ENCODE measurements around the gene DYNC1H1. TPM values are rescaled to one million over a fixed set of nuclear protein-coding genes. Genes with fewer than 3 reads are reported as not detected.

DYNC1H1 gene
- total RNA-seq, 2 donors from 2014 or later, result 319 to 383 TPM

GRCh38 chr14:101954501-101954900 is 9.9 kb upstream of the DYNC1H1 start:
- no peak for ATAC-seq (replicated peaks)
- H3K36me3 Mint-ChIP-seq (ENCODE audit: low read depth), result no peaks in the 10 kb centered on the region
- H3K4me1 Mint-ChIP-seq, result no peaks in the 10 kb centered on the region
- no peaks in the 10 kb centered on the region for H3K9me3 Mint-ChIP-seq
- no peaks in the 10 kb centered on the region for H3K27me3 Mint-ChIP-seq
- no peak overlapping the region for H3K27ac Mint-ChIP-seq
- H3K4me3 Mint-ChIP-seq, result no peak overlapping the region

GRCh38 chr14:101955695-101956161 is 8.6 kb upstream of the DYNC1H1 start:
- Mint-ChIP-seq H3K4me3 (no peak overlapping the region), H3K36me3 (ENCODE audit: low read depth) (no peaks in the 10 kb centered on the region), H3K9me3 (no peaks in the 10 kb centered on the region), H3K27ac (no peak overlapping the region), H3K27me3 (no peaks in the 10 kb centered on the region), H3K4me1 (peaks cover 7% of the 10 kb centered on the region)
- ATAC-seq (replicated peaks), result no peak

GRCh38 chr14:101956179-101956885 is 8.0 kb upstream of the DYNC1H1 start:
- H3K27ac Mint-ChIP-seq, result no peak overlapping the region

GRCh38 chr14:101957406-101958234 is 6.8 kb upstream of the DYNC1H1 start:
- H3K27ac Mint-ChIP-seq, result no peak overlapping the region
- no peaks in the 10 kb centered on the region for H3K36me3 Mint-ChIP-seq (ENCODE audit: low read depth)
- H3K4me1 Mint-ChIP-seq, result peaks cover 13% of the 10 kb centered on the region
- no peaks in the 10 kb centered on the region for H3K9me3 Mint-ChIP-seq
- no peak for ATAC-seq (replicated peaks)
- no peak overlapping the region for H3K4me3 Mint-ChIP-seq
- no peaks in the 10 kb centered on the region for H3K27me3 Mint-ChIP-seq

More at GRCh38 chr14:101956179-101956885, 8.0 kb upstream of the DYNC1H1 start:
- no peaks in the 10 kb centered on the region for H3K9me3 Mint-ChIP-seq
- no peak overlapping the region for H3K4me3 Mint-ChIP-seq
- H3K4me1 Mint-ChIP-seq, result peaks cover 12% of the 10 kb centered on the region
- no peaks in the 10 kb centered on the region for H3K36me3 Mint-ChIP-seq (ENCODE audit: low read depth)
- H3K27me3 Mint-ChIP-seq, result no peaks in the 10 kb centered on the region
- ATAC-seq (replicated peaks), result no peak

GRCh38 chr14:101958418-101959180 is 5.8 kb upstream of the DYNC1H1 start:
- Mint-ChIP-seq H3K36me3 (ENCODE audit: low read depth) (no peaks in the 10 kb centered on the region), H3K27ac (no peak overlapping the region), H3K4me1 (peaks cover 13% of the 10 kb centered on the region), H3K4me3 (no peak overlapping the region), H3K27me3 (no peaks in the 10 kb centered on the region), H3K9me3 (no peaks in the 10 kb centered on the region)
- no peak for ATAC-seq (replicated peaks)

GRCh38 chr14:101959277-101959676 is 5.1 kb upstream of the DYNC1H1 start:
- no peak for ATAC-seq (replicated peaks)
- Mint-ChIP-seq H3K36me3 (ENCODE audit: low read depth) (no peaks in the 10 kb centered on the region), H3K27ac (no peak overlapping the region), H3K4me1 (peaks cover 18% of the 10 kb centered on the region), H3K9me3 (no peaks in the 10 kb centered on the region), H3K27me3 (no peaks in the 10 kb centered on the region), H3K4me3 (no peak overlapping the region)

GRCh38 chr14:101960225-101960624 is 4.1 kb upstream of the DYNC1H1 start:
- ATAC-seq (replicated peaks), result no peak
- Mint-ChIP-seq H3K4me1 (peaks cover 18% of the 10 kb centered on the region), H3K27me3 (no peaks in the 10 kb centered on the region), H3K4me3 (no peak overlapping the region), H3K36me3 (ENCODE audit: low read depth) (no peaks in the 10 kb centered on the region), H3K27ac (no peak overlapping the region), H3K9me3 (no peaks in the 10 kb centered on the region)

- peak overlapping the region; percentile 45 for H3K4me3 Mint-ChIP-seq
- H3K27ac Mint-ChIP-seq, result no peak overlapping the region
- ATAC-seq (replicated peaks), result peak; percentile 13
These were observed 3.2 kb upstream of the DYNC1H1 start for GRCh38 chr14:101961011-101961721.

GRCh38 chr14:101961746-101962502 is 2.4 kb upstream of the DYNC1H1 start:
- Mint-ChIP-seq H3K36me3 (ENCODE audit: low read depth) (peaks cover 11% of the 10 kb centered on the region), H3K27ac (no peak overlapping the region), H3K4me3 (no peak overlapping the region), H3K9me3 (no peaks in the 10 kb centered on the region), H3K4me1 (peaks cover 22% of the 10 kb centered on the region), H3K27me3 (no peaks in the 10 kb centered on the region)
- no peak for ATAC-seq (replicated peaks)

More at GRCh38 chr14:101961011-101961721, 3.2 kb upstream of the DYNC1H1 start:
- peaks cover 18% of the 10 kb centered on the region for H3K4me1 Mint-ChIP-seq
- no peaks in the 10 kb centered on the region for H3K27me3 Mint-ChIP-seq
- H3K9me3 Mint-ChIP-seq, result no peaks in the 10 kb centered on the region
- H3K36me3 Mint-ChIP-seq (ENCODE audit: low read depth), result peaks cover 6% of the 10 kb centered on the region

- H3K9me3 Mint-ChIP-seq, result no peaks in the 10 kb centered on the region
- peaks cover 24% of the 10 kb centered on the region for H3K4me1 Mint-ChIP-seq
- H3K36me3 Mint-ChIP-seq (ENCODE audit: low read depth), result peaks cover 12% of the 10 kb centered on the region
- no peak for ATAC-seq (replicated peaks)
- H3K27me3 Mint-ChIP-seq, result no peaks in the 10 kb centered on the region
- no peak overlapping the region for H3K4me3 Mint-ChIP-seq
- no peak overlapping the region for H3K27ac Mint-ChIP-seq
These were observed 1.9 kb upstream of the DYNC1H1 start for GRCh38 chr14:101962503-101962874.

- Mint-ChIP-seq H3K36me3 (ENCODE audit: low read depth) (peaks cover 17% of the 10 kb centered on the region), H3K4me1 (peaks cover 27% of the 10 kb centered on the region), H3K27ac (no peak overlapping the region), H3K4me3 (no peak overlapping the region), H3K27me3 (no peaks in the 10 kb centered on the region), H3K9me3 (no peaks in the 10 kb centered on the region)
- no peak for ATAC-seq (replicated peaks)
These were observed 1.3 kb upstream of the DYNC1H1 start for GRCh38 chr14:101963052-101963451.

GRCh38 chr14:101963656-101964296 is 597 bp upstream of the DYNC1H1 start:
- Mint-ChIP-seq H3K9me3 (no peaks in the 10 kb centered on the region), H3K4me1 (peaks cover 29% of the 10 kb centered on the region), H3K4me3 (peak overlapping the region; percentile 86), H3K27ac (peak overlapping the region; percentile 82), H3K27me3 (no peaks in the 10 kb centered on the region), H3K36me3 (ENCODE audit: low read depth) (peaks cover 25% of the 10 kb centered on the region)
- no peak for ATAC-seq (replicated peaks)

GRCh38 chr14:101965181-101965544 is 790 bp downstream of the DYNC1H1 start:
- H3K4me1 Mint-ChIP-seq, result peaks cover 30% of the 10 kb centered on the region
- H3K4me3 Mint-ChIP-seq, result peak overlapping the region; percentile 86
- ATAC-seq (replicated peaks), result peak; percentile 54
- peaks cover 38% of the 10 kb centered on the region for H3K36me3 Mint-ChIP-seq (ENCODE audit: low read depth)
- H3K9me3 Mint-ChIP-seq, result no peaks in the 10 kb centered on the region
- peak overlapping the region; percentile 87 for H3K27ac Mint-ChIP-seq
- H3K27me3 Mint-ChIP-seq, result no peaks in the 10 kb centered on the region
